NB4 (cell line): ENCODE data around the gene HBG2.

Source experiments
- CTCF ChIP-seq: IDR thresholded peaks from one replicate; pipeline ENCODE4 v1.5.1; 2012; ENCODE audit warnings: low read depth, low read length
- MYC ChIP-seq: IDR thresholded peaks from 2 replicates; pipeline ENCODE4 v1.6.1; 2011; ENCODE audit warnings: low read depth, low read length
- POLR2A ChIP-seq: IDR thresholded peaks from 2 replicates; pipeline ENCODE4 v1.6.1; 2011; ENCODE audit warnings: mild to moderate bottlenecking; ENCODE audit not compliant: insufficient read length; ENCODE audit errors: extremely low read depth
- TF ChIP-seq, protein P1 (sequence below): IDR thresholded peaks from 2 replicates; pipeline ENCODE4 v1.6.1; 2011; ENCODE audit warnings: low read depth, low read length

- TF ChIP-seq POLR2A (no peak), CTCF (no peak), MYC (no peak)
- TF ChIP-seq, protein P1, sequence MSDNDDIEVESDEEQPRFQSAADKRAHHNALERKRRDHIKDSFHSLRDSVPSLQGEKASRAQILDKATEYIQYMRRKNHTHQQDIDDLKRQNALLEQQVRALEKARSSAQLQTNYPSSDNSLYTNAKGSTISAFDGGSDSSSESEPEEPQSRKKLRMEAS, result no peak
Measured at GRCh38 chr11:5304046-5304445, 49.5 kb upstream of the HBG2 start.
